MM.1S (cell line): ENCODE data around the gene ULK2.

Experiments
- CTCF ChIP-seq: fragments of 300-600 bp; sonication (generic); IDR thresholded peaks from 2 replicates; pipeline ENCODE4 v1.5.1; 2016; ENCODE audit warnings: antibody characterized with exemption, low read length, mixed read lengths
- EZH2 ChIP-seq: fragments of 300-600 bp; sonication (generic); optimal IDR thresholded peaks from 2 replicates; pipeline ENCODE3; 2017; ENCODE audit warnings: low read depth, mild to moderate bottlenecking, antibody characterized with exemption, low read length, mixed read lengths
- EZH2phosphoT487 ChIP-seq: fragments of 300-600 bp; sonication (generic); IDR thresholded peaks from 2 replicates; pipeline ENCODE4 v1.6.1; 2018; ENCODE audit warnings: antibody characterized with exemption, low read length

GRCh38 chr17:19757536-19758180, 110.1 kb downstream of the ULK2 start:
- TF ChIP-seq EZH2 (no peak), EZH2phosphoT487 (no peak), CTCF (no peak)
